ENCODE measurements around the gene APOBEC3G. TPM values are rescaled to one million over a fixed set of nuclear protein-coding genes. Genes with fewer than 3 reads are reported as not detected.
"Not testable (repeated sequence)": the region's sequence is repeated elsewhere in the genome, so short reads cannot be mapped to it uniquely, and the experiment has no call there.

The APOBEC3G gene
- total and polyA plus RNA-seq, 2 of the 4 experiments (the other 2 are of a cell fraction) = 5.3 to 7.0 TPM

DNA sequence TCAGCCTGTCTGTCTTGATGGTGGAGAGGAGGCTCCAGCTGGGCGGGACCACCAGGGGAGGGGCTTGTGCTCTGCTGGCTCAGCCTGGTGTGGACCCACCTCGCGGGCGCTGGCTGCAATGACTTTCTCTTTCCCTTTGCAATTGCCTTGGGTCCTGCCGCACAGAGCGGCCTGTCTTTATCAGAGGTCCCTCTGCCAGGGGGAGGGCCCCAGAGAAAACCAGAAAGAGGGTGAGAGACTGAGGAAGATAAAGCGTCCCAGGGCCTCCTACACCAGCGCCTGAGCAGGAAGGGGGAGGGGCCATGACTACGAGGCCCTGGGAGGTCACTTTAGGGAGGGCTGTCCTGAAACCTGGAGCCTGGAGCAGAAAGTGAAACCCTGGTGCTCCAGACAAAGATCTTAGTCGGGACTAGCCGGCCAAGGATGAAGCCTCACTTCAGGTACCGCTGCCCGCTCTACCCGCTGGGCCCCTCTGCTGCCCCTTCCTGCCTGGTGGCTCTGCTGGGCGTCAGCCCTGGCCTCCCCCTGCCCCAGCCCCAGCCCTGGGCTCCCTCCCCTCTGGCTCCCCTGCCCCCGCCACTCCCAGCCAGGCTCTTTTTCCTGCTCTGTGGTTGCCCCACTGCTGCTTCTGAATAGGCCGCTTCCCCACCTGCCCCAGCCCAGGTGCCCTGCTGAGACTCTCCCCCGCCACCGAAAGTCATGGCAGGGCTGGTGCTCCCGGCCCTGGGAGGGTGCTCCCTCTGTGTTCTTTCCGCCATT, 36.4 kb upstream of the APOBEC3G start, which contains the start of gene APOBEC3F:
TSS of gene APOBEC3F (plus strand) at position 327 of the 759 bp plus-strand sequence. CDS start at position 424, 97 bp downstream.
- CTCF ChIA-PET; intact Hi-C loops (cut with micrococcal nuclease); H3K4me1 ChIP-seq (ENCODE audit: control insufficient read depth, insufficient read depth, low read length); POLR2A ChIA-PET (ENCODE audit: unreplicated experiment); H4K20me1 ChIP-seq (ENCODE audit: insufficient read depth, low read length); H3K9me3 ChIP-seq (ENCODE audit: control insufficient read depth, insufficient read depth, low read length); in situ Hi-C loops (cut with MboI; ENCODE audit: low sequenced_read_pairs); H3K27me3 ChIP-seq (ENCODE audit: control insufficient read depth, insufficient read depth, low read length); dilution Hi-C loops (cut with HindIII; ENCODE audit: low sequenced_read_pairs, unreplicated experiment); BruUV-seq (replicated peaks); H3K9me1 ChIP-seq (ENCODE audit: insufficient read depth, low read length); H2BK20ac ChIP-seq (ENCODE audit: low read depth, low read length): not testable (repeated sequence)
- H4K91ac ChIP-seq (ENCODE audit: insufficient read depth, low read depth, low read length) = peak within 1 kb of the TSS; percentile 75
- H3K56ac ChIP-seq (ENCODE audit: extremely low read depth, insufficient read depth, low read length) = peak within 1 kb of the TSS; percentile 67
- H3K23ac ChIP-seq (ENCODE audit: low read depth, low read length) = peak within 1 kb of the TSS; percentile 82
- H4K5ac ChIP-seq (ENCODE audit: low read depth, low read length) = peak within 1 kb of the TSS; percentile 89
- DNase-seq (peak; percentile 46), ATAC-seq (ENCODE audit: low read depth) (peak; percentile 94)
- peak within 1 kb of the TSS; percentile 87; the same call in 1 of the 2 replicates for H2AK5ac ChIP-seq (ENCODE audit: low read depth, low read length)
- peak within 1 kb of the TSS; percentile 64; the same call in 1 of the 2 replicates for H2BK120ac ChIP-seq (ENCODE audit: low read depth, low read length)
- H4K8ac ChIP-seq (ENCODE audit: low read depth in 2 of 2, low read length in 2 of 2) = peak within 1 kb of the TSS; percentile 94 to 95
- peak within 1 kb of the TSS; percentile 84 for H3K9ac ChIP-seq (ENCODE audit: low read depth, low read length)
- H3K4ac ChIP-seq (ENCODE audit: low read depth, low read length) = peak within 1 kb of the TSS; percentile 95
- H3K14ac ChIP-seq (replicated peaks; ENCODE audit: low read depth, low read length) = peak within 1 kb of the TSS; percentile 98
- peaks cover 14% of the 10 kb centered on the region for H3K36me3 ChIP-seq (ENCODE audit: control insufficient read depth, insufficient read depth, low read length)
- peak within 1 kb of the TSS; percentile 93 for H3K4me2 ChIP-seq (ENCODE audit: low read depth, low read length)
- 0 out of 3 replicates have a peak within 1 kb of the TSS, but pooled peaks have one; percentile 74 for H2BK15ac ChIP-seq (ENCODE audit: low read depth, low read length)
- peak within 1 kb of the TSS; percentile 78 for H3K4me3 ChIP-seq (ENCODE audit: insufficient read depth, low read depth, low read length)
- peak within 1 kb of the TSS; percentile 92 for H3K27ac ChIP-seq (ENCODE audit: insufficient read depth, low read length)
- H3K18ac ChIP-seq (ENCODE audit: low read depth, low read length) = peak within 1 kb of the TSS; percentile 51; the same call in 1 of the 2 replicates
- 0% methylated on average over 2 of the region's 21 CpGs; no CpG with 5 or more reads in 1 of the 2 experiments for WGBS, 2 experiments (ENCODE audit: extremely low coverage in 2 of 2, insufficient read length in 1 of 2)
- peak within 1 kb of the TSS; percentile 90 for H2AFZ ChIP-seq (replicated peaks; ENCODE audit: low read length, poor library complexity)
- H3K79me1 ChIP-seq (ENCODE audit: low read depth in 1 of 2, low read length in 2 of 2) = peaks cover 15 to 16% of the 10 kb centered on the region in 2 experiments
- 0 out of 2 replicates have a peak, but pooled peaks have one; percentile 23 for TF ChIP-seq POLR2A (IDR thresholded peaks at IDR 0.05; ENCODE audit: low read depth, low read length)
- H2BK5ac ChIP-seq (ENCODE audit: low read depth, low read length, poor library complexity, severe bottlenecking) = peak within 1 kb of the TSS; percentile 86
- H2AK9ac ChIP-seq (replicated peaks; ENCODE audit: low read depth, low read length, poor library complexity) = peak within 1 kb of the TSS; percentile 96
